GM08714 (cell line): ENCODE measurements around the gene MSX2.

Source experiments
- H3K4me3 ChIP-seq: fragments of 200-500 bp; sonication (Bioruptor generic); 2 replicates; pipeline ENCODE4 v1.5.1; 2014; ENCODE audit warnings: mild to moderate bottlenecking, low read length, inconsistent platforms
- ZNF274 ChIP-seq: IDR thresholded peaks from 2 replicates; pipeline ENCODE4 v1.6.1; 2012; ENCODE audit warnings: mild to moderate bottlenecking, low read depth, low read length

MSX2 gene

GRCh38 chr5:174724484-174725260 is at the start of gene MSX2:
Gene MSX2 (plus strand): TSS chr5:174724582. CDS start chr5:174724660, 78 bp downstream.
- peak within 1 kb of the TSS; percentile 42; the same call in 1 of the 2 replicates for H3K4me3 ChIP-seq
- TF ChIP-seq ZNF274: no peak

- TF ChIP-seq ZNF274: no peak
- no peak overlapping the region for H3K4me3 ChIP-seq
These were observed 49.3 kb upstream of the MSX2 start for GRCh38 chr5:174675110-174675509.

- no peak for TF ChIP-seq ZNF274
- H3K4me3 ChIP-seq: no peak overlapping the region
These were observed 48.5 kb upstream of the MSX2 start for GRCh38 chr5:174675916-174676315.

- no peak overlapping the region for H3K4me3 ChIP-seq
- TF ChIP-seq ZNF274: no peak
These were observed 46.3 kb upstream of the MSX2 start for GRCh38 chr5:174678107-174678506.

- TF ChIP-seq ZNF274: no peak
- H3K4me3 ChIP-seq: no peak overlapping the region
These were observed 43.3 kb upstream of the MSX2 start for GRCh38 chr5:174680901-174681565.

- TF ChIP-seq ZNF274: no peak
- H3K4me3 ChIP-seq: no peak overlapping the region
These were observed 36.9 kb upstream of the MSX2 start for GRCh38 chr5:174687503-174687902.

- no peak overlapping the region for H3K4me3 ChIP-seq
- TF ChIP-seq ZNF274: no peak
These were observed 35.7 kb upstream of the MSX2 start for GRCh38 chr5:174688441-174689354.

- no peak for TF ChIP-seq ZNF274
- H3K4me3 ChIP-seq: no peak overlapping the region
These were observed 34.1 kb upstream of the MSX2 start for GRCh38 chr5:174690271-174690670.

GRCh38 chr5:174692381-174692780 is 32.0 kb upstream of the MSX2 start:
- H3K4me3 ChIP-seq: no peak overlapping the region
- no peak for TF ChIP-seq ZNF274

GRCh38 chr5:174692982-174693422 is 31.4 kb upstream of the MSX2 start:
- H3K4me3 ChIP-seq: no peak overlapping the region
- TF ChIP-seq ZNF274: no peak

- no peak overlapping the region for H3K4me3 ChIP-seq
- TF ChIP-seq ZNF274: no peak
These were observed 30.5 kb upstream of the MSX2 start for GRCh38 chr5:174693697-174694385.

GRCh38 chr5:174694611-174695010 is 29.8 kb upstream of the MSX2 start:
- TF ChIP-seq ZNF274: no peak
- H3K4me3 ChIP-seq: no peak overlapping the region

- H3K4me3 ChIP-seq: no peak overlapping the region
- TF ChIP-seq ZNF274: no peak
These were observed 26.2 kb upstream of the MSX2 start for GRCh38 chr5:174698156-174698555.

- no peak overlapping the region for H3K4me3 ChIP-seq
- TF ChIP-seq ZNF274: no peak
These were observed 25.3 kb upstream of the MSX2 start for GRCh38 chr5:174699131-174699530.
